Hematopoietic multipotent progenitor cell treated with erythropoietin and hydrocortisone succinate and interleukin-3 and kit ligand, for 15 days (in vitro differentiated cells): ENCODE data around the gene GNB3.

Experiments used
- DNase-seq: peaks from one replicate; pipeline ENCODE4 v3.0.0-alpha.2; 2015; ENCODE audit warnings: low spot score

Gene GNB3

GRCh38 chr12:6823182-6824084 lies 17.3 kb upstream of the GNB3 start:
- DNase-seq: no peak

- DNase-seq: no peak
Observed at GRCh38 chr12:6824085-6824775, 16.5 kb upstream of the GNB3 start.

GRCh38 chr12:6824901-6825381 lies 15.8 kb upstream of the GNB3 start:
- DNase-seq: no peak

- DNase-seq: peak; percentile 76
Observed at GRCh38 chr12:6825398-6826124, 15.2 kb upstream of the GNB3 start.

GRCh38 chr12:6826125-6826733 lies 14.5 kb upstream of the GNB3 start:
- no peak for DNase-seq

- DNase-seq: no peak
Observed at GRCh38 chr12:6826734-6827436, 13.8 kb upstream of the GNB3 start.

GRCh38 chr12:6827437-6827911 lies 13.3 kb upstream of the GNB3 start:
- no peak for DNase-seq

GRCh38 chr12:6827982-6828780 lies 12.5 kb upstream of the GNB3 start, which contains the start of gene P3H3:
Gene P3H3 (plus strand): TSS chr12:6828407. CDS start chr12:6828441, 34 bp downstream.
- DNase-seq: no peak

- no peak for DNase-seq
Observed at GRCh38 chr12:6828781-6829535, 11.8 kb upstream of the GNB3 start.

GRCh38 chr12:6829536-6830220 lies 11.0 kb upstream of the GNB3 start:
- no peak for DNase-seq

- no peak for DNase-seq
Observed at GRCh38 chr12:6830286-6830890, 10.3 kb upstream of the GNB3 start.

GRCh38 chr12:6830999-6831398 lies 9.7 kb upstream of the GNB3 start:
- DNase-seq: no peak

- no peak for DNase-seq
Observed at GRCh38 chr12:6831450-6831995, 9.2 kb upstream of the GNB3 start.

- no peak for DNase-seq
Observed at GRCh38 chr12:6832125-6832524, 8.6 kb upstream of the GNB3 start.

GRCh38 chr12:6833189-6833890 lies 7.4 kb upstream of the GNB3 start:
- no peak for DNase-seq

- no peak for DNase-seq
Observed at GRCh38 chr12:6834254-6834653, 6.5 kb upstream of the GNB3 start.

GRCh38 chr12:6834873-6835272 lies 5.9 kb upstream of the GNB3 start:
- no peak for DNase-seq

- DNase-seq: no peak
Observed at GRCh38 chr12:6836851-6837250, 3.9 kb upstream of the GNB3 start.
